Eye (tissue), 1 donor: ENCODE measurements around the gene ROMO1.
"Not testable (repeated sequence)": the region's sequence is repeated elsewhere in the genome, so short reads cannot be mapped to it uniquely, and the experiment has no call there.

Experiments used
- DNase-seq: peaks from one replicate; pipeline ENCODE4 v3.0.0-alpha.2; 2015

The ROMO1 gene

DNA sequence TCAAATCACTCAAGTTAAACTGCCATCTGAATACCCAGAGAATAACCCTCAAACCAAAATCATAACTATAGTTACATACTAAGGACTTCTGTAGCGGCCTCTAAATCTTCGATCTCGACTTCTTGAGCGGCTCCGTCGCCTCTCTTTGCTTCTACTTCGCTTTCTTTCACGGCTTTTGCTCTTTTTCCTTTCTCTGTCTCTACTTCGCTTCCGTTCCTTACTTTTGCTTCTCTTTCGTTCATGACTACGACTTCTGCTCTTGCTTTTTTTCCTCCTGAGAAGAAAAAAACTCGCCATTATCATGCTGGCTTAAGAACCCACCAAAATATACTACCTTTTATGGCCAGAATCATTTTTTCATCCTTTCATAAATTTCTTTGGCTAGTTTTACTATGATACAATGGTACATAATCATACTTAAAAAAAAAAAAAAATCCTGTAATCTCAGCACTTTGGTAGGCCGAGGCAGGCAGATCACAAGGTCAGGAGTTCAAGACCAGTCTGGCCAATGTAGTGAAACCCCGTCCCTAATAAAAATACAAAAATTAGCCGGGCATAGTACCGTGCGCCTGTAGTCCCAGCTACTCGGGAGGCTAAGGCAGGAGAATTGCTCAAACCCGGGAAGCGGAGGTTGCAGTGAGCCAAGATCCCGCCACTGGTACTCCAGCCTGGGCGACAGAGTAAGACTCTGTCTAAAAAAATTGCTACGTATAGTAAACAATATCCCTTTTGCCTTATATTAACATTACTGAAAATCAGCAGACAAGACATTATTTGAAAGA, 32.8 kb downstream of the ROMO1 start:
- no peak for DNase-seq

DNA sequence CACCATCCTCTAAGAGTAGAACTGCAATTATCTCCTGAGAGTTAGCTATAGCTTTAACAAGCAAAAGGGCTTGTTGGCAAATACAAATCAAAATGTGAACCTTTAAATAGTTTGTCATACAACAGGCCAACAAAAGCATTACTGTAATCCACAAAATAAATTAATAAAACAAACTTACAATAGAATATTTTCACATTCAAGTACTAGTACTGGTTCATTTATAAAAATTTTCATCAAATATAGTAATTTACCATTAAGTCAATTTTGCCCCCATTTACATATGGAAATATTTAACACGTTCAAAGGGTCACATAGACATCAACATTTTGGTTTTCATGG, 33.4 kb downstream of the ROMO1 start:
- DNase-seq, result no peak

DNA sequence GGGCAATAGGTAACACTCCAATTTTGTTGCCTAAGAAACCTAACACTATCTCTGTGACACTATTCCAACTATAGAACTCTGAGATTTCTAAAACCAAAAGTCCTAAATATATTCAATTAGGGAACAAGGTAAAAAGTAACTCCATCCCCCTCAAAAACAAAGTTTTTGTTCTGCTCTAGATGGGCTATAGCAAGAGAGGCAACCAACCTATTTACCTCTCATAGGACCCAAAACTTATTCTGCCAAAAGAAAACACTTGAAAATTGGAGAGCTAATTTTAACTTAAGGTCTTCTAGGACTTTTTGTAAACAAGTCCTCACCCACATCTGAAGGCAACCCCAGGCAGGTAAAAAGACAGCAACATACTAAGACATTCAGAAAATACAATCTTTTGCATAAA, 35.2 kb downstream of the ROMO1 start:
- no peak for DNase-seq

DNA sequence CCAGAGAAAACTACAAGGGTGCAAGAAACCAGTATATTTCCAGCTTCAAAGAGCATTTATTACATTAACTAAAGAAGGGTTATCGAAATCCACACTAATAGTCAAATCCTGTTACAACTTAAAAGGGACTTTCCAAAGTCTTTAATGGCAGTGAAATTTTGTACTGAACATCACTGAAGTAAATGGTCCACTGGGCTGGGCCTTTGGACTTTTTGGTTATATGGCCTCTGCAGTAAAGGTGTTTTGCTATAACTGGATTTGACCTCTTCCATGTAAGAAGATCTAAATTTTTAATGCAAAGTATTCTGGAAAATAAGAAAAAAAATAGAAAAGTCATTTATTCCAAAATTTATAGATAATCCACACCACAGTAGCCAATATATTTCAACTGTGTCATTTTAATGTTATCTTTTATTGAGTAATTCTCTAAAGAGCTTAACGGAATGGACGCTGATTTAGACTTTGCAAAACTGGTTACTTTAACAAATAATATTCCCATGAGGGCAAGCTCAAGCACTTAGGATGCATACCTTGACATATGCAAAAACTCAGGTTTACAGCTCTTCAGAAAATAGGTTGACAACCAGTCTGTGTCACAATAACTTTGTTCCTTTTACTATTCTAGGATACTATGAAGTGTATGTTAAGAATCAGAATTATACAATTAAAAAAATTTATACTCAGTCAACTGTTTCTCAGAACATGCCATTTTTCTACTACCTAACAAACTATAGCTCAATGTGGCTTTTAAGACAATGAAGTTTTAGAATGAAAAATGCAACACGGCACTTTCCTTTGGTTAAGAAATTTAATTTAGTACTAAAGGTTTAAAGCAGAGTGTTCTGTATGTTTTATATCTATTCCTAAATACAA, 35.8 kb downstream of the ROMO1 start:
- DNase-seq, result no peak

DNA sequence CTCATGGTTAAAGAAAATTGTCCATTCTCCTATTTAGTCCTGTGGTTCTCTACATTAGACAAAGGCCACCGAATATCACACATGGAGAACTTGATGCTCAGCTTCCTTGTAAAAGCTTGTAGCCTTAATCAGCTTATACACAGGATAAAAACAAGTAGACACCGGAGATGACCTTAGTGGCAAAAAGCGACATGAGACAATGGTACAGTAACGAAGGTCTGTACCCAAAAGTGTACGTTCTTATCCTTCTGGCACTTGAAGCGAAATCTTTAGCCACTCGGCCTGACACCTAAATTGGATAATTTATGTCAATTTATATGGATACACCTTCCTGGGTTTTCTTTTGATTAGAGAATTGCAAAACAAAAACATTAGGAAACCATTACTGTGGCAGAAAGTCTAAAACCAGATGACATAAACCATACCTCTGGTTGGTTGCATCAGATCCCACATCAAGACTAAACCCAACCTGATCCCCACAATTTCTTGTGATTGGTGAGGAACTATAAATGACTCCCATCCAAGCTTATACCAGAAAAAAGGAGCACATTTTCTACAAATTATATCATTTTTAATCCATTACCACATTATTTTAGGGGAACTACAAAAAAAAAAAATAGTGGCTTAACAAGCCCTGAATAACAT, 36.7 kb downstream of the ROMO1 start:
- DNase-seq, result no peak

DNA sequence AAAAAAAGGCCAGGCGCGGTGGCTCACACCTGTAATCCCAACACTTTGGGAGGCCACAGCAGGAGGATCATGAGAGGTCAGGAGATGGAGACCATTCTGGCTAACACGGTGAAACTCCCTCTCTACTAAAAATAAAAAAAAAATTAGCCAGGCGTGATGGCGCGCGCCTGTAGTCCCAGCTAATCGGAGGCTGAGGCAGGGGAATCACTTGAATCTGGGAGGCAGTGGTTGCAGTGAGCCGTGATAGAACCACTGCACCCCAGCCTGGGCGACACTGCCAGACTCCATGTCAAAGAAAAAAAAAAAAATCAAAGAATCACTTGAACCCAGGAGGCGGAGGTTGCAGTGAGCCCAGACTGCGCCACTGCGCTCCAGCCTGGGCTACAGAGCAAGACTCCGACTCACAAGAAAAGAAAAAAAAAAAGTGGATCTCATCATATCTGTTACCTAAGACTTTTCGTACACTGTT, 38.7 kb downstream of the ROMO1 start:
- DNase-seq, result no peak

DNA sequence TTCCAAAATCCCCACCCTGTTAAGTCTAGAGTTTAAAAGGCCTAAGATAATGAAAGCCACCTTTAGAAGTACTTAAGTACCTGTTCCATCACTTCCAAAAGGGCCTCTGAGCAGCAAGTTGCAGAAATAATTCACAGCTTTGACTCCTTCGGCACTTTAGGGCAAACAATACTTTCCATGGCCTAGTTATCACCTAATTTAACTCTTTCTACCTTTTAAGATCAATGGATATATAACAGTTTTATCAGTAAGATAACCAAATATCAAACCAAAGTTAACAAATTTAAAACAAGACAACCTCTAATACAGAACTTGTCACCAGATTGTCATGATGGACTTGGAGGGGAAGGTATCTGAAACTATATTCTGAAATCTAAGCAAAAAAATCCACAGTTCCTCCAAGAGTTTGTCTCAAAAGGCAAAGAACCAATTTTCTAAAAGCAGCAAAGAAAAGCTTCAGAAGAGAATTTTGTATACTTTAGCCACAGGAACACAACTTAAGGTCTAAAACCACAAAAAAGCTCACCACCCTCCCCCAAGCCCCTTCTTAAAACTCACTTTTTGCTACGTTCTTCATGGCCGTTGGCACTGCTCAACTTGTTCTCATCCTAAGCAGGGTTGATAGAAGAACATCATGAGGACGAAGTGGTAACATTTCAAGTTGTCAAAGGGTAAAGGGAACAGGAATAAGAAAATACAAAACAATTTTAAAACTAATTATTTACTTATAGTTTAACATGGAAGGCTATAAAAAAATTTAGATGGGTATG, 39.4 kb downstream of the ROMO1 start:
- no peak for DNase-seq

DNA sequence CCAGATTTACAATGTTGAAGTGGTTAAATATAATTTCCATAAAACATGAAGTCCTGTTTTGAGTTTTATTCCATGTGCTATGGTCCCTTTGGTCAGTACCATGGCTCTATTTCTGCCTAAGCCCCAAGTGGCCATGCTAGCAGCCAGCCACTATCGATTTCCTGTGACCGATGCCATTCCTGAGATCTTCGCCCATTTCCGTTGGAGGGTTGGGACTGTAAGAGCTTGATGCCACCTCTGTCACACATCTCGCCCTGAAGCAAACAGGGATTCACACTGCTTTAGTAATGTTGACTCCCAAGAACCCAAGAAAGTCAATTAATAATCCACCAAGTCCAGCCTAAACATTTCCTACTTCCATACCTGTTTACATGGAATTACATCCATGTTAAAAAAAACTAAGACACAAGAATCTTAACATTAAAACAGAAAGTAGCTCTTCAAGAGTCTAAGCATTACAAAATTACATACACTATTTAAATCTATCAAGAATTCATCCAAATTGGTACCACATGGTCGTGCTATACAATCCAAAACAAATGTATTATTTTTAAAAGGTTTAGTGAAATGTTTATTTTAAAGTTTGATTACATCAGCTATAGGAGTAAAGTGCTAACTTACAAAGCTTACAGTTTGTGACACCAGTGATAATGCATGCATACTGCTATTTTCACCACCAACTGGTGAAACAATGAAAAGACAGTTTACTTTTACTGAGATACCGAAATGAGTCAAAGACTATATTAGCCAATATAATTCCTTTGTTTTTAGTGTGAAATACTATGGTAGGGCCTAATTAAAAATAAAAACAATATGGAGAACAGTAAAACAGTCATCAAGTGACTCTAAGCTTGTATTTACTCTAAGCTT, 40.3 kb downstream of the ROMO1 start:
- no peak for DNase-seq

DNA sequence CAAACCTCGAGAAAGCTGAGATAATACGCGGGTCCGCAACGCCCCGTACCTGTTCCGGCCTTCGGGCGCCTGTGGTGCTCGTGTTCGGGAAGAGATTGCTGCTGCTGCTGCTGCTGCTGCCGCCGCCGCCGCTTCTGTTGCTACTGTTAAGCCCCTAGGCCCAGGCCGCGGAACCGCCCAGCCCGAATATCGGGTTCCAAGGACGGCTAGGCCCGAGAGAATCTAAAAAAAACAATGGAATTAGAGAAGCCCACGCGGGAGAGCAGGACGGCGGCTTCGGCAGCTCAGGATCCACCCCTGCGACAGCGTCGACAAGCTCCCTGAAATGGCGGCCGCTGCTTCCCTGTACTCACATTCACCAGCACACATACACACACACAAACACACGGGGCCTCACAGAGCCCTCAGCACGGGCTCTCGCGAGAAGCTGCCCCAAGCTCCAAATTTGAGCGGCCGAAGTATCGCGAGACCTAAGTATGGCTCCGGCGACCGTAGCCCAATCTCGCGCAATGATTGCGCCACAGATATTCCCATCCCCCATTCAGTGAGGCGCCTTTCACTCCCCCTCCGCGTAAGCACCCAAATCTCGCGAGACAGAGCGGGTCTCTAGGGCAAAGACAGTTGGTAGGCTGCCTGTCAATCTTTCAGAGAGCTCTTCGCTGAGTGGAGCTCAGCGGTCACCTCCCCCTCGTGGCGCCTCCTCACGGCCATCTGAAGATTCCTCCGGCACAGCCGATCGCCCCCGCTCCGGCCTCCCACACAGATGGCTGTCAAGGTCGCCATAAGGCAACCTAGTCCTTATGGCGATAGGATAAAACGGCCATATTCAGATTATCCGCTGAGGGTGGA, 42.9 kb downstream of the ROMO1 start, which contains the start of gene RBM39:
RBM39 (minus strand) TSS at position 369 of the 849 bp plus-strand sequence. CDS start 1,386 bp downstream, outside the sequence.
- DNase-seq, result peak; percentile 100

DNA sequence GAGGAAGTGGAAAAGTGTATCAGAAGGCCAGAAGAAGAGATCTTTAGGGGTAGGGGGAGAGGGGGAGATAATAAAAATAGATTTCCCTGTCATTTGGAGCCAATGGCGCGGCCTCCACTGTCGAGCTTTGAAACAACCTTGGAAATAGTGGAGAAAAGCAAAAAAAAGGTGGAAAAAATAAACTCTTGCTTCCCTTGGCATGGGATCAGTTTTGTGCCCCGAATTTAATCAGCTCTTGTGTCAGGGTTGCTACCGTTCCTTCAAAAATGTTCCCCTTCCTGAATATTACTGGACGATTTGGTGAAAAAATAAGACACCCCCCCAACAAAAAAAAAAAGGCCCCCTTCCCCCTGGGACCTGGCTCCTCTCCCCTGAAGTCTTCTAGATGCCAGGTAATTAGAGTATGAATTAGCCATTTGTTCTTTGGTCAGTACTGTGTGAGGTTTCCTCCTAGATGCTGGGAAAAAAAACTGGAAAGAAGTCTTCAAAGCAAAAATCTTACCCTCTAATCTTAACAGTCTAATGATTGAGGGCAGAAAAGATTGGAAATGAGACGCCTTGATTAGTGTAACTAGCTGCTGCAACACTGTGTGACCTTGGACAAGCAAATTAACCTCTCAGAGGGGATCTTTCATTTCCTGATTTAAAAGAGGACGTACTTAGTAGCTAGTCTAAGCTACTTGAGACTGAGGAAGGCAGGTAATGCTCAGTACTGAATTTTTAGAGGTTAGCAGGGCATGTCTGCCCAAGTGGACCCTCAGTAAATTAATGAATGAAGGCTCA, 43.7 kb downstream of the ROMO1 start:
- peak; percentile 77 for DNase-seq

DNA sequence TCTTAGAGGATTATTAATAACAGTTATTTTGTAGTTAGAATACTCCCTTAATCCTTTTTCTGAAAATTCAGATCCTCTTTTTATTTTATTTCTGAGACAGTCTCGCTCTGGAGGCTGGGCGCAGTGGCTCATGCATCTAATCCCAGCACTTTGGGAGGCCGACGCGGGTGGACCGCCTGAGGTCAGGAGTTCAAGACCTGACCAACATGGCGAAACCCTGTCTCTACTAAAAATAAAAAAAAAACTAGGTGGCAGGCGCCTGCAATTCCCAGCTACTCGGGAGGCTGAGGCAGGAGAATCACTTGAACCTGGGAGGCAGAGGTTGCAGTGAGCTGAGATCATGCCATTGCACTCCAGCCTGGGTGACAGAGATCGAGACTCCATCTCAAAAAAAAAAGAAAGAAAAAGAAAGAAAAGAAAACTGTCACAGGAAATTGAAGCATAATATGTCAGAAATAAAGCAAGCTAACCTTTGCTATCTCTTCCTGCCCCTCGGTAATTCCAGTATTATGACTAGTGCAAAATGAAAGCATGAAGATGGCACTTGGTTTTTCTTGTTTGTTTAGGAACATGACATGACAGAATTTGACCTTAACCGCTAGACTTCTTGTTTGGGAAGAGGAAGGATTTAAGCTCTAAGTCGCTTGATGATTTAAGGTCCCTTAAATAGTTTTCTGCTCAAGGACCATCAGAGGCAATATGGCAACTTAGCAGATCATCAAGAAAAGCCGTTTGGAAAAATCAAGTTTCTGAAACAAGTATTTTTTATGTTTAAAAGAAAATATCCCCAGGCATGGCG, 44.7 kb downstream of the ROMO1 start:
- no peak for DNase-seq

DNA sequence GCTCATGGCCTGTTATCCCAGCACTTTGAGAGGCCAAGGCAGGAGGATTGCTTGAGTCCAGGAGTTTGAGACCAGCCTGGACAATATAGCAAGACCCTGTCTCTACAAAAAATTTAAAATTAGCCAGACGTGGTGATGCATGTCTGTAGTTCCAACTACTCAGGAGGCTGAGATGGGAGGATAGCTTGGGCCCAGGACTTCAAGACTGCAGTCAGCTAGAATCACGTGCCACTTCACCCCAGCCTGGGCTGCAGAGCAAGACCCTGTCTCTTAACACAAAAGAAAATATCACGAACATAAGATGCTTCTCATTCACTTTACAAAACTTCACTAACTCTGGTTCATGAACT, 45.3 kb downstream of the ROMO1 start:
- DNase-seq, result not testable (repeated sequence)
